GM23248 (cell line): ENCODE results near the gene CSF1R. TPM values are rescaled to one million over a fixed set of nuclear protein-coding genes. Genes with fewer than 3 reads are reported as not detected.

Source experiments
- DNase-seq: peaks from one replicate; pipeline ENCODE4 v3.0.0-alpha.2; 2015
- H2AFZ ChIP-seq: fragments of 200-600 bp; sonication (generic); 2 replicates; pipeline ENCODE4 v1.6.1; 2016; ENCODE audit warnings: antibody characterized with exemption
- H3F3A ChIP-seq: fragments of 200-600 bp; sonication (generic); 2 replicates; pipeline ENCODE4 v1.6.1; 2016; ENCODE audit warnings: mild to moderate bottlenecking, antibody characterized with exemption, mixed run types; ENCODE audit not compliant: insufficient read depth
- H3K27ac ChIP-seq: fragments of 200-600 bp; sonication (generic); 2 replicates; pipeline ENCODE4 v1.5.1; 2016; ENCODE audit warnings: mild to moderate bottlenecking
- H3K27me3 ChIP-seq: fragments of 200-600 bp; sonication (generic); replicated peaks from 2 replicates; pipeline ENCODE4 v1.6.1; 2016; ENCODE audit warnings: mild to moderate bottlenecking; ENCODE audit not compliant: insufficient read depth
- H3K36me3 ChIP-seq: fragments of 200-600 bp; sonication (generic); 2 replicates; pipeline ENCODE4 v1.6.1; 2016; ENCODE audit warnings: low read depth, mild to moderate bottlenecking
- H3K4me1 ChIP-seq: fragments of 200-600 bp; sonication (generic); 2 replicates; pipeline ENCODE4 v1.6.1; 2016; ENCODE audit warnings: mild to moderate bottlenecking; ENCODE audit not compliant: insufficient read depth
- H3K4me2 ChIP-seq: fragments of 200-600 bp; sonication (generic); one replicate; pipeline ENCODE4 v1.6.1; 2016; ENCODE audit warnings: mild to moderate bottlenecking; ENCODE audit not compliant: unreplicated experiment
- H3K4me3 ChIP-seq: fragments of 200-600 bp; sonication (generic); 2 replicates; pipeline ENCODE4 v1.5.1; 2016; ENCODE audit warnings: mild to moderate bottlenecking
- H3K79me2 ChIP-seq: fragments of 200-600 bp; sonication (generic); 2 replicates; pipeline ENCODE4 v1.6.1; 2016; ENCODE audit warnings: mild to moderate bottlenecking; ENCODE audit not compliant: insufficient read depth
- H3K9ac ChIP-seq: fragments of 200-600 bp; sonication (generic); 2 replicates; pipeline ENCODE4 v1.6.1; 2016; ENCODE audit warnings: mild to moderate bottlenecking
- H3K9me2 ChIP-seq: fragments of 200-600 bp; sonication (generic); 2 replicates; pipeline ENCODE4 v1.6.1; 2016; ENCODE audit warnings: mixed run types, mild to moderate bottlenecking, moderate library complexity; ENCODE audit not compliant: insufficient read depth
- H3K9me3 ChIP-seq: fragments of 200-600 bp; sonication (generic); one replicate; pipeline ENCODE4 v1.6.1; 2017; ENCODE audit warnings: low read depth
- H4K20me1 ChIP-seq: fragments of 200-600 bp; sonication (generic); 2 replicates; pipeline ENCODE4 v1.6.0; 2016; ENCODE audit not compliant: insufficient read depth
- EZH2 ChIP-seq: fragments of 200-600 bp; sonication (generic); IDR thresholded peaks from 2 replicates; pipeline ENCODE4 v1.6.1; 2018; ENCODE audit warnings: antibody characterized with exemption, mild to moderate bottlenecking; ENCODE audit not compliant: insufficient read depth, poor library complexity, severe bottlenecking
- EZH2phosphoT487 ChIP-seq: fragments of 200-600 bp; sonication (generic); IDR thresholded peaks from 2 replicates; pipeline ENCODE4 v1.6.1; 2018; ENCODE audit warnings: antibody characterized with exemption, moderate library complexity, mild to moderate bottlenecking, low read depth; ENCODE audit not compliant: insufficient read depth
- WGBS, 2 experiments: methylation state at CpG; one replicate each; pipeline ENCODE4 v1.1.6; 2015 to 2017; ENCODE audit warnings: low lambda C conversion rate in 2 of 2, low coverage in 1 of 2; ENCODE audit errors: missing lambda C conversion rate in 2 of 2; 5-methylcytosine and 5-hydroxymethylcytosine counted together
- in situ Hi-C: fragments of 300-500 bp; cut with MboI; formaldehyde crosslinking; loops from 2 replicates; pipeline ENCODE4 v1.15.0; 2020
- polyA plus RNA-seq: library from polyadenylated mRNA; unstranded; fragments of >200 nt; fragmentation: Nextera tagmentation; extraction: Ambion mirVana; gene quantifications from 2 replicates; pipeline ENCODE4 v1.2.1, GENCODE V29; 2016
- total RNA-seq: library from RNA; depleted of rRNA; stranded (reverse); fragments of >200 nt; shearing (Covaris generic); gene quantifications from 2 replicates; pipeline ENCODE4 v1.2.3, GENCODE V29; 2014

Gene CSF1R
- total and polyA plus RNA-seq, 2 experiments from 2014 or later: 0.56 TPM; not detected in 1

GRCh38 chr5:150129813-150130492, 43.6 kb upstream of the CSF1R start:
- no peak overlapping the region for H3K27ac ChIP-seq
- peak; percentile 84 for DNase-seq

GRCh38 chr5:150129454-150129812, 43.1 kb upstream of the CSF1R start:
- H2AFZ ChIP-seq: no peak overlapping the region
- no peaks in the 10 kb centered on the region for H4K20me1 ChIP-seq
- H3K27me3 ChIP-seq: no peaks in the 10 kb centered on the region
- H3K36me3 ChIP-seq: peaks cover 59% of the 10 kb centered on the region
- H3K79me2 ChIP-seq: peaks cover 25% of the 10 kb centered on the region
- no peak overlapping the region for H3K4me2 ChIP-seq
- no peaks in the 10 kb centered on the region for H3K9me2 ChIP-seq
- 72 to 79% methylated on average over 8 of the region's 8 CpGs for WGBS, 2 experiments
- H3K4me3 ChIP-seq: no peak overlapping the region
- H3F3A ChIP-seq: peaks cover 34% of the 10 kb centered on the region
- H3K9me3 ChIP-seq: no peaks in the 10 kb centered on the region
- no peak for DNase-seq
- no peak overlapping the region for H3K27ac ChIP-seq
- peaks cover 24% of the 10 kb centered on the region for H3K4me1 ChIP-seq
- in situ Hi-C loops: no loop called here
- no peak overlapping the region for H3K9ac ChIP-seq
- TF ChIP-seq EZH2phosphoT487: no peak
- TF ChIP-seq EZH2: no peak

More at GRCh38 chr5:150129813-150130492, 43.6 kb upstream of the CSF1R start:
- no peak overlapping the region for H3K4me2 ChIP-seq
- no peak overlapping the region for H3K4me3 ChIP-seq
- peaks cover 59% of the 10 kb centered on the region for H3K36me3 ChIP-seq
- H2AFZ ChIP-seq: no peak overlapping the region
- no peaks in the 10 kb centered on the region for H3K9me3 ChIP-seq
- H3K4me1 ChIP-seq: peaks cover 24% of the 10 kb centered on the region
- WGBS, 2 experiments: 30 to 34% methylated on average over 25 of the region's 25 CpGs
- peaks cover 25% of the 10 kb centered on the region for H3K79me2 ChIP-seq
- H4K20me1 ChIP-seq: no peaks in the 10 kb centered on the region
- in situ Hi-C loops: no loop called here
- no peak for TF ChIP-seq EZH2phosphoT487
- TF ChIP-seq EZH2: no peak
- H3F3A ChIP-seq: peaks cover 34% of the 10 kb centered on the region
- H3K9ac ChIP-seq: no peak overlapping the region
- no peaks in the 10 kb centered on the region for H3K9me2 ChIP-seq
- H3K27me3 ChIP-seq: no peaks in the 10 kb centered on the region

GRCh38 chr5:150126921-150127265, 40.5 kb upstream of the CSF1R start:
- Histone ChIP-seq H3K9me3 (no peaks in the 10 kb centered on the region), H3K36me3 (peaks cover 73% of the 10 kb centered on the region), H3K4me2 (no peak overlapping the region), H3K4me3 (no peak overlapping the region), H3K27me3 (no peaks in the 10 kb centered on the region), H3F3A (peaks cover 21% of the 10 kb centered on the region), H3K4me1 (peaks cover 12% of the 10 kb centered on the region), H2AFZ (no peak overlapping the region), H3K9me2 (no peaks in the 10 kb centered on the region), H3K9ac (no peak overlapping the region), H4K20me1 (no peaks in the 10 kb centered on the region), H3K27ac (no peak overlapping the region), H3K79me2 (peaks cover 17% of the 10 kb centered on the region)
- no peak for TF ChIP-seq EZH2
- 74 to 89% methylated on average over 6 of the region's 6 CpGs for WGBS, 2 experiments
- in situ Hi-C loops: no loop called here
- DNase-seq: no peak

- H3K4me1 ChIP-seq: peaks cover 7% of the 10 kb centered on the region; the same call in 1 of the 2 replicates
- peaks cover 17% of the 10 kb centered on the region for H3F3A ChIP-seq
- no peak overlapping the region for H3K27ac ChIP-seq
- peaks cover 77% of the 10 kb centered on the region for H3K36me3 ChIP-seq
- in situ Hi-C loops: no loop called here
- H3K27me3 ChIP-seq: no peaks in the 10 kb centered on the region
- DNase-seq: no peak
- WGBS, 2 experiments: 86 to 88% methylated on average over 10 of the region's 10 CpGs
- no peaks in the 10 kb centered on the region for H3K9me3 ChIP-seq
- TF ChIP-seq EZH2: no peak
- no peak for TF ChIP-seq EZH2phosphoT487
- no peaks in the 10 kb centered on the region for H3K9me2 ChIP-seq
- no peak overlapping the region for H2AFZ ChIP-seq
- H3K79me2 ChIP-seq: peaks cover 17% of the 10 kb centered on the region
- H3K4me3 ChIP-seq: no peak overlapping the region
- H4K20me1 ChIP-seq: no peaks in the 10 kb centered on the region
- H3K4me2 ChIP-seq: no peak overlapping the region
- H3K9ac ChIP-seq: no peak overlapping the region
Measured at GRCh38 chr5:150126199-150126920, 40.0 kb upstream of the CSF1R start.
